Spleen (tissue), 7 donors: ENCODE results near the gene CARS1.

Experiments
- POLR2A ChIP-seq, 3 donors: fragments of 450-650 bp; IDR thresholded peaks; one replicate each; pipeline ENCODE4 v1.5.1; 2017; ENCODE audit warnings: antibody characterized with exemption in 3 of 3, mild to moderate bottlenecking in 1 of 3
- POLR2AphosphoS5 ChIP-seq, 3 donors: sonication (generic); formaldehyde crosslinking; IDR thresholded peaks; one replicate each; pipeline ENCODE4 v1.5.1; 2017; ENCODE audit warnings: antibody characterized with exemption in 3 of 3
- TF ChIP-seq, protein P1 (sequence below), 11 experiments: fragments of 200-600 bp in 7 of 11; fragments of 450-650 bp in 4 of 11; sonication (generic) in 4 of 11; IDR thresholded peaks in 8 of 11; conservative IDR thresholded peaks in 3 of 11; 1 replicate in 7 of 11; 2 replicates in 4 of 11; pipeline versions ENCODE4 v1.4.0 to v1.8.0; 2016 to 2021; ENCODE audit warnings: antibody characterized with exemption in 11 of 11, inconsistent platforms in 4 of 11, mild to moderate bottlenecking in 1 of 11
- donor health status: DM: no; HTN: no; CAD: no; lungs with moderate emphysema.
- donor health status: DM: no; HTN: no; CAD: no.
- donor health status: DM: no; HTN: no; CAD: no.

DNA sequence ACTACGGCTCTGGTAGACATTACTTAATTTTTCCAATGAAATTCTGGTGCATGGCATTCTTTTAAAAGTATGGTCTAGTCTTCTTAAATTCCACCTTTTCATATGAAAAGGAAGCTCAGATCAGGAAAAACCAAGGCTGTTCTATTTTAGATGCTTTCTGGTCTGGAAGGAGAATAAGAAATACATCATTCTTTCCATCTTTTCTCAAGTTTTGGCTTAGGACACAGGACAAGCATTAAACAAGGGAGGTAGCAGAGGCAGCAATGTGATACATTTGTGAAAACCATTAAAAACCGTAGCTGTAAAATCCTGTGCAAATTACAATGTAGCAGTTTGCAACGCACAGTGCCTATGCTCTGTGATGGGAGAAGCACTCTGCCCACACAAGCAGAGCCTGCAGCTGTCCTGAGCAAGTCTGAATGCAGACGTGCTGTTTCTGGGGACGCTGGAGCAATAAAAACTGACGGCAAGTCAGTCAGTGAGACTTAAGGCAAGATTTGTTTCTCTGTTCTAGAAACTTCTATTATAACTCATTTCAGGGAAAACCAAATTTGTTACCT lies 88.8 kb downstream of the CARS1 start:
- TF ChIP-seq POLR2A (IDR thresholded peaks at IDR 0.05) (no peak), POLR2AphosphoS5 (IDR thresholded peaks at IDR 0.05) (no peak)
- TF ChIP-seq, protein P1, sequence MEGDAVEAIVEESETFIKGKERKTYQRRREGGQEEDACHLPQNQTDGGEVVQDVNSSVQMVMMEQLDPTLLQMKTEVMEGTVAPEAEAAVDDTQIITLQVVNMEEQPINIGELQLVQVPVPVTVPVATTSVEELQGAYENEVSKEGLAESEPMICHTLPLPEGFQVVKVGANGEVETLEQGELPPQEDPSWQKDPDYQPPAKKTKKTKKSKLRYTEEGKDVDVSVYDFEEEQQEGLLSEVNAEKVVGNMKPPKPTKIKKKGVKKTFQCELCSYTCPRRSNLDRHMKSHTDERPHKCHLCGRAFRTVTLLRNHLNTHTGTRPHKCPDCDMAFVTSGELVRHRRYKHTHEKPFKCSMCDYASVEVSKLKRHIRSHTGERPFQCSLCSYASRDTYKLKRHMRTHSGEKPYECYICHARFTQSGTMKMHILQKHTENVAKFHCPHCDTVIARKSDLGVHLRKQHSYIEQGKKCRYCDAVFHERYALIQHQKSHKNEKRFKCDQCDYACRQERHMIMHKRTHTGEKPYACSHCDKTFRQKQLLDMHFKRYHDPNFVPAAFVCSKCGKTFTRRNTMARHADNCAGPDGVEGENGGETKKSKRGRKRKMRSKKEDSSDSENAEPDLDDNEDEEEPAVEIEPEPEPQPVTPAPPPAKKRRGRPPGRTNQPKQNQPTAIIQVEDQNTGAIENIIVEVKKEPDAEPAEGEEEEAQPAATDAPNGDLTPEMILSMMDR (IDR thresholded peaks at IDR 0.05 in 8 of 11, conservative IDR thresholded peaks at IDR 0.05 in 3 of 11) = no peak
